H1 (cell line): ENCODE results near the gene GRIA1. TPM values are rescaled to one million over a fixed set of nuclear protein-coding genes. Genes with fewer than 3 reads are reported as not detected.
"Not testable (repeated sequence)": the region's sequence is repeated elsewhere in the genome, so short reads cannot be mapped to it uniquely, and the experiment has no call there.

Source experiments
- CTCF ChIA-PET: fragments of 300-600 bp; sonication (Branson Sonifier 250); formaldehyde crosslinking; loops from one replicate; lab custom pipeline; 2021; ENCODE audit not compliant: partially characterized antibody; lab: Charles Lee
- POLR2A ChIA-PET: fragments of 300-600 bp; sonication (Branson Sonifier 250); formaldehyde crosslinking; loops from one replicate; lab custom pipeline; 2021; ENCODE audit warnings: inconsistent platforms; ENCODE audit not compliant: partially characterized antibody; lab: Charles Lee
- DNase-seq, 2 experiments: peaks; one replicate each; pipeline versions ENCODE4 v3.0.0 to v3.0.0-alpha.2; 2010 to 2022; ENCODE audit warnings: low spot score in 2 of 2, low read depth in 1 of 2, mixed read lengths in 1 of 2
- FAIRE-seq: peaks from 2 replicates; lab custom pipeline; 2011; peaks lifted over from hg19 to GRCh38; lab: Jason Lieb, UNC
- H2AFZ ChIP-seq: 2 replicates; pipeline ENCODE4 v1.8.1; 2012; ENCODE audit warnings: low read length, inconsistent platforms
- H2AK5ac ChIP-seq: 2 replicates; pipeline ENCODE4 v1.6.1; 2013; ENCODE audit warnings: low read depth, low read length
- H2BK120ac ChIP-seq: replicated peaks from 2 replicates; pipeline ENCODE3; 2013; ENCODE audit warnings: low read depth, low read length, inconsistent platforms
- H2BK12ac ChIP-seq: 2 replicates; pipeline ENCODE4 v1.6.1; 2013; ENCODE audit warnings: low read depth, low read length
- H2BK15ac ChIP-seq: 2 replicates; pipeline ENCODE4 v1.6.1; 2013; ENCODE audit warnings: low read length
- H2BK20ac ChIP-seq: 2 replicates; pipeline ENCODE4 v1.6.1; 2013; ENCODE audit warnings: low read length
- H2BK5ac ChIP-seq: 2 replicates; pipeline ENCODE4 v1.6.1; 2013; ENCODE audit warnings: low read depth, low read length
- H3K14ac ChIP-seq: 2 replicates; pipeline ENCODE4 v1.6.1; 2013; ENCODE audit warnings: inconsistent platforms; ENCODE audit not compliant: insufficient read length
- H3K18ac ChIP-seq: 2 replicates; pipeline ENCODE4 v1.6.1; 2013; ENCODE audit warnings: low read length; ENCODE audit errors: extremely low read depth
- H3K23ac ChIP-seq: 2 replicates; pipeline ENCODE4 v1.6.1; 2013; ENCODE audit warnings: inconsistent platforms; ENCODE audit not compliant: insufficient read length
- H3K23me2 ChIP-seq: 2 replicates; pipeline ENCODE4 v1.6.1; 2013; ENCODE audit warnings: low read depth, low read length
- H3K27ac ChIP-seq: 2 replicates; pipeline ENCODE4 v1.6.1; 2011; ENCODE audit warnings: low read depth, low read length, inconsistent platforms
- H3K27me3 ChIP-seq, 4 experiments: replicated peaks in 1 of 4; 1 replicate in 1 of 4; 2 replicates in 3 of 4; pipeline versions ENCODE4 v1.6.1 to v1.8.1; 2011 to 2013; ENCODE audit warnings: low read length in 3 of 4, mild to moderate bottlenecking in 3 of 4, inconsistent platforms in 2 of 4, mixed read lengths in 2 of 4, moderate library complexity in 1 of 4; ENCODE audit not compliant: control insufficient read depth in 3 of 4, insufficient read depth in 3 of 4; ENCODE audit errors: extremely low read depth in 1 of 4
- H3K36me3 ChIP-seq, 4 experiments: 2 replicates each; pipeline versions ENCODE4 v1.6.1 to v1.8.1; 2011 to 2013; ENCODE audit warnings: mild to moderate bottlenecking in 4 of 4, low read length in 3 of 4, moderate library complexity in 2 of 4, control low read depth in 1 of 4, inconsistent platforms in 1 of 4; ENCODE audit not compliant: insufficient read depth in 4 of 4, control insufficient read depth in 2 of 4
- H3K4ac ChIP-seq: replicated peaks from 2 replicates; pipeline ENCODE3; 2013; ENCODE audit warnings: low read length, low read depth, mixed read lengths, inconsistent platforms; ENCODE audit not compliant: insufficient read length
- H3K4me1 ChIP-seq, 4 experiments: replicated peaks in 1 of 4; 1 replicate in 1 of 4; 2 replicates in 3 of 4; pipeline versions ENCODE4 v1.6.1 to v1.8.1; 2011 to 2013; ENCODE audit warnings: low read length in 3 of 4, inconsistent platforms in 2 of 4, mixed read lengths in 1 of 4; ENCODE audit not compliant: insufficient read depth in 4 of 4, control insufficient read depth in 3 of 4
- H3K4me2 ChIP-seq, 2 experiments: 2 replicates each; pipeline versions ENCODE4 v1.6.1 to v1.8.1; 2011 to 2013; ENCODE audit warnings: low read depth in 2 of 2, low read length in 2 of 2, control low read depth in 1 of 2, inconsistent platforms in 1 of 2, mild to moderate bottlenecking in 1 of 2; ENCODE audit not compliant: insufficient read depth in 1 of 2
- H3K4me3 ChIP-seq, 4 experiments: fragments of 200-600, 300-600 bp in 1 of 4; sonication (generic), shearing (Covaris generic), sonication (Bioruptor Twin) in 1 of 4; 2 replicates each; pipeline versions ENCODE4 v1.5.1 to v1.8.1; 2011 to 2016; ENCODE audit warnings: low read length in 4 of 4, low read depth in 3 of 4, control low read depth in 2 of 4, inconsistent platforms in 2 of 4, mild to moderate bottlenecking in 2 of 4, mixed read lengths in 1 of 4, moderate library complexity in 1 of 4; ENCODE audit not compliant: insufficient read depth in 2 of 4; ENCODE audit errors: extremely low read depth in 1 of 4
- H3K56ac ChIP-seq: replicated peaks from 2 replicates; pipeline ENCODE3; 2013; ENCODE audit warnings: low read depth, mild to moderate bottlenecking, mixed read lengths, low read length, inconsistent platforms; ENCODE audit not compliant: insufficient read length
- H3K79me1 ChIP-seq: 2 replicates; pipeline ENCODE4 v1.6.1; 2013; ENCODE audit warnings: low read depth, low read length, control low read depth
- H3K79me2 ChIP-seq, 2 experiments: 2 replicates each; pipeline versions ENCODE4 v1.6.1 to v1.8.1; 2012 to 2013; ENCODE audit warnings: low read length in 2 of 2, mild to moderate bottlenecking in 2 of 2, inconsistent platforms in 1 of 2; ENCODE audit not compliant: insufficient read depth in 2 of 2, control insufficient read depth in 1 of 2
- H3K9ac ChIP-seq, 4 experiments: replicated peaks in 1 of 4; 1 replicate in 1 of 4; 2 replicates in 3 of 4; pipeline versions ENCODE4 v1.6.1 to v1.8.1; 2011 to 2013; ENCODE audit warnings: low read depth in 3 of 4, low read length in 3 of 4, control low read depth in 2 of 4, mild to moderate bottlenecking in 2 of 4, moderate library complexity in 2 of 4, inconsistent platforms in 1 of 4; ENCODE audit errors: extremely low read depth in 1 of 4
- H3K9me3 ChIP-seq, 2 experiments: 2 replicates each; pipeline versions ENCODE4 v1.6.1 to v1.8.1; 2012 to 2013; ENCODE audit warnings: mild to moderate bottlenecking in 2 of 2, moderate library complexity in 2 of 2, control low read depth in 1 of 2, inconsistent platforms in 1 of 2, low read depth in 1 of 2, low read length in 1 of 2, mixed read lengths in 1 of 2; ENCODE audit not compliant: insufficient read depth in 2 of 2
- H4K20me1 ChIP-seq, 2 experiments: replicated peaks in 1 of 2; 2 replicates each; pipeline versions ENCODE3 to v1.8.1; 2011 to 2013; ENCODE audit warnings: inconsistent platforms in 2 of 2, low read length in 2 of 2, mild to moderate bottlenecking in 1 of 2; ENCODE audit not compliant: insufficient read depth in 2 of 2, control insufficient read depth in 1 of 2
- H4K5ac ChIP-seq: 2 replicates; pipeline ENCODE4 v1.6.1; 2013; ENCODE audit warnings: low read length, low read depth, mixed read lengths, inconsistent platforms; ENCODE audit not compliant: insufficient read length
- H4K8ac ChIP-seq: 2 replicates; pipeline ENCODE4 v1.8.0; 2013; ENCODE audit warnings: mild to moderate bottlenecking, moderate library complexity, low read length, inconsistent platforms; ENCODE audit not compliant: insufficient read depth; ENCODE audit errors: extremely low read depth
- H4K91ac ChIP-seq: replicated peaks from 2 replicates; pipeline ENCODE3; 2013; ENCODE audit warnings: low read length, mixed read lengths, inconsistent platforms; ENCODE audit not compliant: insufficient read length
- ATF2 ChIP-seq: IDR thresholded peaks from 2 replicates; pipeline ENCODE4 v1.6.1; 2012; ENCODE audit warnings: low read length, inconsistent platforms
- SP1 ChIP-seq: IDR thresholded peaks from 2 replicates; pipeline ENCODE4 v1.6.1; 2011; ENCODE audit warnings: low read depth, low read length
- WGBS, 2 experiments: shearing (Covaris generic) in 1 of 2; methylation state at CpG; one replicate each; pipeline versions ENCODE4 v1.1.6 to v1.1.7; 2013 to 2015; ENCODE audit warnings: low lambda C conversion rate in 2 of 2, mixed read lengths in 2 of 2, inconsistent platforms in 1 of 2, low coverage in 1 of 2, missing lambda C conversion rate in 1 of 2; ENCODE audit not compliant: insufficient replicate concordance in 2 of 2, insufficient coverage in 1 of 2, insufficient read length in 1 of 2; ENCODE audit errors: extremely low coverage in 1 of 2, missing lambda C conversion rate in 1 of 2; 5-methylcytosine and 5-hydroxymethylcytosine counted together
- polyA plus RNA-seq, 7 experiments: library from polyadenylated mRNA; depleted of rRNA in 3 of 7; stranded (reverse) in 5 of 7; unstranded in 2 of 7; fragments of >200 nt in 5 of 7; fragments of 200-250 nt in 2 of 7; gene quantifications; 1 replicate in 5 of 7; 2 replicates in 1 of 7; 4 replicates in 1 of 7; pipeline versions ENCODE4 v1.2.1 to v1.2.3, GENCODE V29; 2011 to 2013; ENCODE audit warnings: missing spikeins in 2 of 7, mixed read lengths in 2 of 7
- total RNA-seq: library from RNA; stranded (reverse); fragmentation: NEBNext Ultra II Directional; extraction: Animal tissue kit (Norgen Biotek cat#: 25700); gene quantifications from 2 replicates; pipeline ENCODE4 v1.2.1, GENCODE V29; 2021

The GRIA1 gene
- total and polyA plus RNA-seq, 2 of the 8 experiments (the other 6 are each of a cell fraction or from before 2014, with no cell fraction given): 0.97 to 2.5 TPM

DNA sequence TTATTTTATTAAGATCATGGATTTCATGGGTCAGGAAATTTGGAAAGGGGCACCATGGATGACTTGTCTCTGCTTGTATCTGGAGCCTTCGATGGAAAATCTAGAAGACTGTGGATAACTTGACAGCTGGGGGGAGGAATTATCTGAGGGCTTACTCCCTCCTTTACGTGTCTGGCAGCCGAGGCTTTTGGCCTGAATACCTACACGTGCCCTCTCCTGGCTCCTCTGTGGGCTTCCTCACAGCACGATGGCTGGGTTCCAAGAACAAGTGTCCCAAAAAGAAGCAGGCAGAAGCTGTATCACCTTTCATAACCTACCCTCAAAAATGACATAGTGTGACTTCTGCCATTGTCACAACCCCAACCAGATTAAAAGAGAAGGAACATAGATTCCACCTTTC, 228.9 kb downstream of the GRIA1 start (continued):
- no peak for TF ChIP-seq ATF2
- TF ChIP-seq SP1: no peak

- H2BK5ac ChIP-seq, H3K79me2 ChIP-seq, H3K23me2 ChIP-seq, H2BK15ac ChIP-seq, H3K9ac ChIP-seq, H3K4ac ChIP-seq, H3K14ac ChIP-seq, H4K5ac ChIP-seq, H3K56ac ChIP-seq, H4K8ac ChIP-seq, H3K4me1 ChIP-seq, CTCF ChIA-PET, H2AK5ac ChIP-seq, H3K27me3 ChIP-seq, H3K23ac ChIP-seq, H3K79me1 ChIP-seq, H2BK12ac ChIP-seq, H4K91ac ChIP-seq, H3K27ac ChIP-seq, H3K4me2 ChIP-seq, H3K18ac ChIP-seq, H4K20me1 ChIP-seq, H2BK20ac ChIP-seq, H2BK120ac ChIP-seq, H2AFZ ChIP-seq, H3K4me3 ChIP-seq, DNase-seq, H3K36me3 ChIP-seq, FAIRE-seq: not testable (repeated sequence)
- 86% methylated on average over 8 of the region's 15 CpGs; no CpG with 5 or more reads in 1 of the 2 experiments for WGBS, 2 experiments
- POLR2A ChIA-PET: interaction anchor here (0.8 kb wide), 1 partner anchor 15 kb away, joined by 3 read pairs; no protein-coding TSS in a partner anchor
- H3K9me3 ChIP-seq: peaks cover 9 to 12% of the 10 kb centered on the region in 2 experiments; a peak in 3 of 4 replicates
Measured at GRCh38 chr5:153723022-153723610, 232.6 kb downstream of the GRIA1 start.
